ENCODE data around the gene ST6GALNAC4. TPM values are rescaled to one million over a fixed set of nuclear protein-coding genes. Genes with fewer than 3 reads are reported as not detected.
A peak's percentile ranks its signal among the peaks of the same experiment; 100 is the strongest.

ST6GALNAC4 gene
- total and polyA plus RNA-seq, 3 donors from 2014 or later = 10.3 to 24.7 (median 18.8) TPM

DNA sequence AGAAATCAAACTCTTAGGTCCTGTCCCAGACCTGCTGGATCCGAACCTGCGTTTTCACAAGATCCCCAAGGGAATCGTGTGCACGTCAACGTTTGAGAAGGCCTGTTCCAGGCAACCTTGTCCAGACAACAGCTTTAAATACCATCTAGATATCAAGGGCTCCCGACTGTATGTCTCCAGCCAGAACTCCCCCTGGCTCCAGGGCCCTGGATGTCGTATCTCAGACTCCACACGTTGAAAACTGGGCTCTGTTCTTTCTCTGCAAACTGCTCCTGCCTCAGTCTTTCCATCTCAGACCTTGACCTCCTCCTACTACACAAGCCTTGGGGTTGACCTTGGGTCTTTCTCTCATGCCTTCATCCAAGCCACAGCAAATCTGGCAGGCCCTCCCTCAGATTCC is 56.6 kb downstream of the ST6GALNAC4 start:
- peak; percentile 86 for DNase-seq
- no peaks in the 10 kb centered on the region for H3K27me3 ChIP-seq
- H3K27ac ChIP-seq = peak overlapping the region; percentile 88 to 93
- H3K4me1 ChIP-seq = peaks cover 68% of the 10 kb centered on the region
- H3K36me3 ChIP-seq (ENCODE audit: low read depth, missing control alignments) = no peaks in the 10 kb centered on the region
- TF ChIP-seq POLR2A (IDR thresholded peaks at IDR 0.05) = no peak
- TF ChIP-seq, protein P1, sequence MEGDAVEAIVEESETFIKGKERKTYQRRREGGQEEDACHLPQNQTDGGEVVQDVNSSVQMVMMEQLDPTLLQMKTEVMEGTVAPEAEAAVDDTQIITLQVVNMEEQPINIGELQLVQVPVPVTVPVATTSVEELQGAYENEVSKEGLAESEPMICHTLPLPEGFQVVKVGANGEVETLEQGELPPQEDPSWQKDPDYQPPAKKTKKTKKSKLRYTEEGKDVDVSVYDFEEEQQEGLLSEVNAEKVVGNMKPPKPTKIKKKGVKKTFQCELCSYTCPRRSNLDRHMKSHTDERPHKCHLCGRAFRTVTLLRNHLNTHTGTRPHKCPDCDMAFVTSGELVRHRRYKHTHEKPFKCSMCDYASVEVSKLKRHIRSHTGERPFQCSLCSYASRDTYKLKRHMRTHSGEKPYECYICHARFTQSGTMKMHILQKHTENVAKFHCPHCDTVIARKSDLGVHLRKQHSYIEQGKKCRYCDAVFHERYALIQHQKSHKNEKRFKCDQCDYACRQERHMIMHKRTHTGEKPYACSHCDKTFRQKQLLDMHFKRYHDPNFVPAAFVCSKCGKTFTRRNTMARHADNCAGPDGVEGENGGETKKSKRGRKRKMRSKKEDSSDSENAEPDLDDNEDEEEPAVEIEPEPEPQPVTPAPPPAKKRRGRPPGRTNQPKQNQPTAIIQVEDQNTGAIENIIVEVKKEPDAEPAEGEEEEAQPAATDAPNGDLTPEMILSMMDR (IDR thresholded peaks at IDR 0.05) = no peak
- 31 to 64% methylated on average over 8 of the region's 8 CpGs for WGBS, 2 donors
- no peak overlapping the region for H3K4me3 ChIP-seq
- intact Hi-C loops (cut with DNase I; ENCODE audit: low total_unique reads) = loop anchor here (10.0 kb wide), 1 partner anchor 75 kb away; the partner anchor contains the start of gene CDK9
- H3K9me3 ChIP-seq = no peaks in the 10 kb centered on the region

DNA sequence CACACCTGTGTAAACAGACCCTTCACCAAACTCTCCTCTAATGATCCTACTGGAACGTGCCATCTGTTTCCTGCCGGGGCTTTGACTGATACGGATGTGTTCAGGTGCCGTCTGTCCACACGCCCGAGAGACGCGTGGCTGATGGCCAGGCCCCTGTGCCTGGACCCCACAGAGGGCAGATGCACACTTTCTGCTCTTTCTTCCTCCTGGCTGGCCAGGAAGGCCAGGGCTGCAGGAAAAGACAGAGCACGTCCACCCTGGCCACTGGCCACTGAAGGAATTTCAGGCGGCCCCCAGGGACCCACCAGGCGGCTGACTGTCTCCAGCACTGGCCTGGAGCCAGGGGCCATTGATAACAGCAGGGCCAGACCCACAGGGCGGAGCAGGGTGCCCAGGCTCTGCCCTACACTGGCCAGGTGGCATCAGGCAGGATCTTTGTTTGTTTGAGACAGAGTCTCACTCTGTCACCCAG is 58.8 kb downstream of the ST6GALNAC4 start:
- H3K27me3 ChIP-seq = no peaks in the 10 kb centered on the region
- TF ChIP-seq, protein P1 (IDR thresholded peaks at IDR 0.05) = no peak
- no peak for TF ChIP-seq POLR2A (IDR thresholded peaks at IDR 0.05)
- H3K36me3 ChIP-seq (ENCODE audit: low read depth, missing control alignments) = no peaks in the 10 kb centered on the region
- H3K9me3 ChIP-seq = no peaks in the 10 kb centered on the region
- 32 to 39% methylated on average over 8 to 11 of the region's 12 CpGs for WGBS, 2 donors
- H3K27ac ChIP-seq = peak overlapping the region; percentile 88 to 93
- H3K4me3 ChIP-seq = no peak overlapping the region
- peak; percentile 72 for DNase-seq
- peaks cover 68% of the 10 kb centered on the region for H3K4me1 ChIP-seq
- intact Hi-C loops (cut with DNase I; ENCODE audit: low total_unique reads) = no loop called here

Small RNAs within 50 kb of the gene (microRNA-seq; reads per million reads assigned to microRNA genes)
- gene MIR4672 (ENCODE audit: borderline number of aligned reads in 2 of 2, borderline replicate concordance in 1 of 2) = 0 to 0.70 reads per million in 2 donors

Small RNAs within 50 kb of the gene (small RNA-seq; reads per million reads assigned to genes)
- 0 reads per million in 2 donors for gene MIR4672

Other genes with a start within 250 kb of the ST6GALNAC4 start
- gene CFAP157, start 210.1 kb downstream of the ST6GALNAC4 start, total RNA-seq = 10 to 100 TPM; 11.6 to 26.5 TPM
- 30.6 TPM for gene CFAP157, start 210.1 kb downstream of the ST6GALNAC4 start, polyA plus RNA-seq (ENCODE audit: insufficient read depth, low read depth, low replicate concordance)
- gene PTRH1, start 201.4 kb downstream of the ST6GALNAC4 start, total RNA-seq = 10 to 100 TPM; 19.0 to 24.5 TPM
- 18.2 TPM for gene PTRH1, start 201.4 kb downstream of the ST6GALNAC4 start, polyA plus RNA-seq (ENCODE audit: insufficient read depth, low read depth, low replicate concordance)
- gene TTC16, start 201.0 kb downstream of the ST6GALNAC4 start, total RNA-seq = 10 to 100 TPM; 25.0 to 32.7 TPM
- gene TTC16, start 201.0 kb downstream of the ST6GALNAC4 start, polyA plus RNA-seq (ENCODE audit: insufficient read depth, low read depth, low replicate concordance) = 46.2 TPM
- gene TOR2A, start 181.7 kb downstream of the ST6GALNAC4 start, total RNA-seq = 10 to 100 TPM; 28.7 to 32.0 TPM
- 30.4 TPM for gene TOR2A, start 181.7 kb downstream of the ST6GALNAC4 start, polyA plus RNA-seq (ENCODE audit: insufficient read depth, low read depth, low replicate concordance)
- 1 to 10 TPM; 6.6 to 9.6 TPM for gene SH2D3C, start 138.4 kb downstream of the ST6GALNAC4 start, total RNA-seq
- 8.8 TPM for gene SH2D3C, start 138.4 kb downstream of the ST6GALNAC4 start, polyA plus RNA-seq (ENCODE audit: insufficient read depth, low read depth, low replicate concordance)
- gene CDK9, start 131.0 kb downstream of the ST6GALNAC4 start, total RNA-seq = 100 to 1,000 TPM; 136 to 163 TPM
- 77.1 TPM for gene CDK9, start 131.0 kb downstream of the ST6GALNAC4 start, polyA plus RNA-seq (ENCODE audit: insufficient read depth, low read depth, low replicate concordance)
- 100 to 1,000 TPM in 1 of 2 donors, 10 to 100 TPM in 1; 99.3 to 105 TPM for gene FPGS, start 114.2 kb downstream of the ST6GALNAC4 start, total RNA-seq
- 37.9 TPM for gene FPGS, start 114.2 kb downstream of the ST6GALNAC4 start, polyA plus RNA-seq (ENCODE audit: insufficient read depth, low read depth, low replicate concordance)
- 100 to 1,000 TPM; 132 to 214 TPM for gene ENG, start 62.4 kb downstream of the ST6GALNAC4 start, total RNA-seq
- 144 TPM for gene ENG, start 62.4 kb downstream of the ST6GALNAC4 start, polyA plus RNA-seq (ENCODE audit: insufficient read depth, low read depth, low replicate concordance)
- gene AK1, start 39.4 kb downstream of the ST6GALNAC4 start, total RNA-seq = 100 to 1,000 TPM in 1 of 2 donors, 10 to 100 TPM in 1; 86.7 to 103 TPM
- 154 TPM for gene AK1, start 39.4 kb downstream of the ST6GALNAC4 start, polyA plus RNA-seq (ENCODE audit: insufficient read depth, low read depth, low replicate concordance)
- gene ST6GALNAC6, start 17.4 kb downstream of the ST6GALNAC4 start, total RNA-seq = 10 to 100 TPM; 46.3 to 70.3 TPM
- 43.0 TPM for gene ST6GALNAC6, start 17.4 kb downstream of the ST6GALNAC4 start, polyA plus RNA-seq (ENCODE audit: insufficient read depth, low read depth, low replicate concordance)
- gene PIP5KL1, start 13.7 kb upstream of the ST6GALNAC4 start, total RNA-seq = 10 to 100 TPM in 1 of 2 donors, 1 to 10 TPM in 1; 8.4 to 10.2 TPM
- gene PIP5KL1, start 13.7 kb upstream of the ST6GALNAC4 start, polyA plus RNA-seq (ENCODE audit: insufficient read depth, low read depth, low replicate concordance) = 3.9 TPM
- 10 to 100 TPM; 33.5 to 36.4 TPM for gene DPM2, start 20.8 kb upstream of the ST6GALNAC4 start, total RNA-seq
- gene DPM2, start 20.8 kb upstream of the ST6GALNAC4 start, polyA plus RNA-seq (ENCODE audit: insufficient read depth, low read depth, low replicate concordance) = 46.6 TPM
- 100 to 1,000 TPM; 119 to 129 TPM for gene EEIG1, start 63.9 kb upstream of the ST6GALNAC4 start, total RNA-seq
- gene EEIG1, start 63.9 kb upstream of the ST6GALNAC4 start, polyA plus RNA-seq (ENCODE audit: insufficient read depth, low read depth, low replicate concordance) = 75.7 TPM
- 10 to 100 TPM; 18.5 to 19.4 TPM for gene NAIF1, start 150.3 kb upstream of the ST6GALNAC4 start, total RNA-seq
- gene NAIF1, start 150.3 kb upstream of the ST6GALNAC4 start, polyA plus RNA-seq (ENCODE audit: insufficient read depth, low read depth, low replicate concordance) = 25.1 TPM
- gene SLC25A25, start 151.2 kb upstream of the ST6GALNAC4 start, total RNA-seq = 10 to 100 TPM; 19.1 to 21.1 TPM
- gene SLC25A25, start 151.2 kb upstream of the ST6GALNAC4 start, polyA plus RNA-seq (ENCODE audit: insufficient read depth, low read depth, low replicate concordance) = 15.0 TPM
- gene PTGES2, start 210.7 kb upstream of the ST6GALNAC4 start, total RNA-seq = 10 to 100 TPM; 95.8 to 96.4 TPM
- 53.1 TPM for gene PTGES2, start 210.7 kb upstream of the ST6GALNAC4 start, polyA plus RNA-seq (ENCODE audit: insufficient read depth, low read depth, low replicate concordance)
- gene LCN2, start 232.4 kb upstream of the ST6GALNAC4 start, total RNA-seq = not detected
- gene LCN2, start 232.4 kb upstream of the ST6GALNAC4 start, polyA plus RNA-seq (ENCODE audit: insufficient read depth, low read depth, low replicate concordance) = 2.2 TPM
- 100 to 1,000 TPM; 219 to 225 TPM for gene BBLN, start 243.2 kb upstream of the ST6GALNAC4 start, total RNA-seq
- gene BBLN, start 243.2 kb upstream of the ST6GALNAC4 start, polyA plus RNA-seq (ENCODE audit: insufficient read depth, low read depth, low replicate concordance) = 56.9 TPM